ENCODE data around the gene TXNDC2.
"Not testable (repeated sequence)": the region's sequence is repeated elsewhere in the genome, so short reads cannot be mapped to it uniquely, and the experiment has no call there.

TXNDC2 gene

DNA sequence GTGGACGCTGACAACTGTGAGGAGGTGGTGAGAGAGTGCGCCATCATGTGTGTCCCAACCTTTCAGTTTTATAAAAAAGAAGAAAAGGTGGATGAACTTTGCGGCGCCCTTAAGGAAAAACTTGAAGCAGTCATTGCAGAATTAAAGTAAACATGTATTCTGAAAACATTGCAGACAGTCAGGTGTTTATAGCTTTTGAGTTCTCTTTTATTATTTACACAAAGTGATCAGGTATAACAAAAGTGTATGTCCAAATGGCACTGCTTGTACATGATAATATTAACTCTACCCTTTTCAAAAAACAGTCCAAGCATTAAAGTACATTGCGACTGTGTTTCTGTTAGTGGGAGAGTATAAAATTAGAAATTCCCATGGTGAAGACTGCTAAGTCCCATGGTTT lies 2.2 kb downstream of the TXNDC2 start:
- no peak overlapping the region for H3K4me3 ChIP-seq (ENCODE audit: low read length)
- H3K36me3 ChIP-seq (replicated peaks; ENCODE audit: low read depth, low read length) = no peaks in the 10 kb centered on the region
- H4K20me1 ChIP-seq (ENCODE audit: insufficient read depth, low read length) = no peaks in the 10 kb centered on the region
- no peaks in the 10 kb centered on the region for H3K27me3 ChIP-seq (ENCODE audit: low read depth, low read length)
- H3K4me2 ChIP-seq (ENCODE audit: low read length) = no peak overlapping the region
- no peaks in the 10 kb centered on the region for H3K79me2 ChIP-seq (ENCODE audit: low read length)
- no peak overlapping the region for H2AFZ ChIP-seq (ENCODE audit: low read depth, low read length)
- TF ChIP-seq EZH2phosphoT487 (IDR thresholded peaks at IDR 0.05; ENCODE audit: low read depth) = no peak
- TF ChIP-seq, protein P1, sequence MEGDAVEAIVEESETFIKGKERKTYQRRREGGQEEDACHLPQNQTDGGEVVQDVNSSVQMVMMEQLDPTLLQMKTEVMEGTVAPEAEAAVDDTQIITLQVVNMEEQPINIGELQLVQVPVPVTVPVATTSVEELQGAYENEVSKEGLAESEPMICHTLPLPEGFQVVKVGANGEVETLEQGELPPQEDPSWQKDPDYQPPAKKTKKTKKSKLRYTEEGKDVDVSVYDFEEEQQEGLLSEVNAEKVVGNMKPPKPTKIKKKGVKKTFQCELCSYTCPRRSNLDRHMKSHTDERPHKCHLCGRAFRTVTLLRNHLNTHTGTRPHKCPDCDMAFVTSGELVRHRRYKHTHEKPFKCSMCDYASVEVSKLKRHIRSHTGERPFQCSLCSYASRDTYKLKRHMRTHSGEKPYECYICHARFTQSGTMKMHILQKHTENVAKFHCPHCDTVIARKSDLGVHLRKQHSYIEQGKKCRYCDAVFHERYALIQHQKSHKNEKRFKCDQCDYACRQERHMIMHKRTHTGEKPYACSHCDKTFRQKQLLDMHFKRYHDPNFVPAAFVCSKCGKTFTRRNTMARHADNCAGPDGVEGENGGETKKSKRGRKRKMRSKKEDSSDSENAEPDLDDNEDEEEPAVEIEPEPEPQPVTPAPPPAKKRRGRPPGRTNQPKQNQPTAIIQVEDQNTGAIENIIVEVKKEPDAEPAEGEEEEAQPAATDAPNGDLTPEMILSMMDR (IDR thresholded peaks at IDR 0.05; ENCODE audit: low read depth, low read length) = no peak
- H3K9me3 ChIP-seq (ENCODE audit: insufficient read depth, low read length) = no peaks in the 10 kb centered on the region
- no peaks in the 10 kb centered on the region for H3K4me1 ChIP-seq (ENCODE audit: low read length)
- no peak overlapping the region for H3K27ac ChIP-seq (ENCODE audit: low read length)
- H3K9ac ChIP-seq (ENCODE audit: low read length) = no peak overlapping the region

DNA sequence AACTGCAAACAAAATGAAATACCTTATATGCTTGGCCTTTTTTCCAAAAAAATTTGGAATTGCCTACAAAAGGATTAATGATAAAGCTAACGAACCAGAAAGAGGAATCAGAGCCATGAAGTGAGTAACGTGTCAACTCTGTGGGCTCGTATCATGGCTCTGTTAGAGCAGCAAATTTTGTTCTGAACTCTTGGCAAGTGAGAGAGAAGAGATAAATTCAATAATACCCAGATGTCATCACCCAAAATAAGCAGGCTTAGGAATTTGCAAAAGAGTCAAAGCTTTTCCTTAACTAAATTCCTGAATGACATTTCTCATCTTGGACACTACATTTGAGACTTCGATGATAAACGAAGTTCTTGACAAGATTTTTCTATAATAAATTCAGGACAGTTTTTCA lies 4.4 kb downstream of the TXNDC2 start:
- no peak overlapping the region for H2AFZ ChIP-seq (ENCODE audit: low read depth, low read length)
- H3K36me3 ChIP-seq (replicated peaks; ENCODE audit: low read depth, low read length) = no peaks in the 10 kb centered on the region
- H3K4me1 ChIP-seq (ENCODE audit: low read length) = no peaks in the 10 kb centered on the region
- no peak overlapping the region for H3K4me2 ChIP-seq (ENCODE audit: low read length)
- TF ChIP-seq EZH2phosphoT487 (IDR thresholded peaks at IDR 0.05; ENCODE audit: low read depth) = no peak
- TF ChIP-seq, protein P1 (IDR thresholded peaks at IDR 0.05; ENCODE audit: low read depth, low read length) = no peak
- H4K20me1 ChIP-seq (ENCODE audit: insufficient read depth, low read length) = no peaks in the 10 kb centered on the region
- no peak overlapping the region for H3K9ac ChIP-seq (ENCODE audit: low read length)
- H3K9me3 ChIP-seq (ENCODE audit: insufficient read depth, low read length) = no peaks in the 10 kb centered on the region
- no peaks in the 10 kb centered on the region for H3K79me2 ChIP-seq (ENCODE audit: low read length)
- H3K27me3 ChIP-seq (ENCODE audit: low read depth, low read length) = no peaks in the 10 kb centered on the region
- H3K27ac ChIP-seq (ENCODE audit: low read length) = no peak overlapping the region
- H3K4me3 ChIP-seq (ENCODE audit: low read length) = no peak overlapping the region

DNA sequence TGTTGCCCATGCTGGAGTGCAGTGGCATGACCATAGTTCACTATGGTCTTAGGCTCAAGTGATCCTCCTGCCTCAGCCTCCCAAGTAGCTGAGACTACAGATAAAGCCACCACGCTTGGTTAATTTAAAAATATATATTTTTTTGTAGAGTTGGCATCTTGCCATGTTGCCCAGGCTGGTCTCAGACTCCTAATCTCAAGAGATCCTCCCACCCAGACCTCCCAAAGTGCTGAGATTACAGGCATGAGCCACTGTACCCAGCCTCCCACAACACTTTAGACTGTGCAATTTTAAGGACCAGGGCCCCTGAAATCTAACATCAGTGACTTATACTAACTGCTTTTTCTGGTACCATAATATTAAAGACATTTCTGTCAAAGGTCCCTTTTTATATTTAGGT lies 5.2 kb downstream of the TXNDC2 start:
- H2AFZ ChIP-seq (ENCODE audit: low read depth, low read length) = no peak overlapping the region
- H3K27ac ChIP-seq (ENCODE audit: low read length) = no peak overlapping the region
- no peaks in the 10 kb centered on the region for H3K36me3 ChIP-seq (replicated peaks; ENCODE audit: low read depth, low read length)
- no peaks in the 10 kb centered on the region for H3K27me3 ChIP-seq (ENCODE audit: low read depth, low read length)
- H3K4me1 ChIP-seq (ENCODE audit: low read length) = no peaks in the 10 kb centered on the region
- TF ChIP-seq EZH2phosphoT487 (IDR thresholded peaks at IDR 0.05; ENCODE audit: low read depth) = no peak
- TF ChIP-seq, protein P1 (IDR thresholded peaks at IDR 0.05; ENCODE audit: low read depth, low read length) = no peak
- H3K9ac ChIP-seq (ENCODE audit: low read length) = no peak overlapping the region
- H3K9me3 ChIP-seq (ENCODE audit: insufficient read depth, low read length) = no peaks in the 10 kb centered on the region
- H3K79me2 ChIP-seq (ENCODE audit: low read length) = no peaks in the 10 kb centered on the region
- H3K4me3 ChIP-seq (ENCODE audit: low read length) = no peak overlapping the region
- no peak overlapping the region for H3K4me2 ChIP-seq (ENCODE audit: low read length)
- H4K20me1 ChIP-seq (ENCODE audit: insufficient read depth, low read length) = no peaks in the 10 kb centered on the region

DNA sequence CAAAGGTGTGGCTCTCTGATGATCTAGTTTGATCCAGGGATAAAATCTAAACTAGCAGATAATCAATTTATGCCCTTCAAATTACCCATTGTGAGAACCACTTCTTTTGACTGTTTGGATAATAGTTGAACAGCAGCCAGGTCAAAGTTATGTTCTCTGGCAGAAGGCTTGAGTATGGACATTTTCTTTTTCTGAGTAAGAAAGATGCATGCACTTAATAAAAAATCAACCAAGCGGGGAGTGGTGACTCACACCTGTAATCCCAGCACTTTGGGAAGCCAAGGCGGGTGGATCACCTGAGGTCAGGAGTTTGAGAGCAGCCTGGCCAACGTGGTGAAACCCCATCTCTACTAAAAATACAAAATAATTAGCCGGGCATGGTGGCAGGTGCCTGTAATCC lies 5.7 kb downstream of the TXNDC2 start:
- H2AFZ ChIP-seq (ENCODE audit: low read depth, low read length); H3K4me1 ChIP-seq (ENCODE audit: low read length); H3K9ac ChIP-seq (ENCODE audit: low read length); H3K4me3 ChIP-seq (ENCODE audit: low read length); H3K27me3 ChIP-seq (ENCODE audit: low read depth, low read length); H4K20me1 ChIP-seq (ENCODE audit: insufficient read depth, low read length); H3K79me2 ChIP-seq (ENCODE audit: low read length); H3K36me3 ChIP-seq (replicated peaks; ENCODE audit: low read depth, low read length); H3K27ac ChIP-seq (ENCODE audit: low read length); H3K9me3 ChIP-seq (ENCODE audit: insufficient read depth, low read length); H3K4me2 ChIP-seq (ENCODE audit: low read length): not testable (repeated sequence)
